Measurements from ENCODE around the gene ADORA1.

ADORA1 gene

DNA sequence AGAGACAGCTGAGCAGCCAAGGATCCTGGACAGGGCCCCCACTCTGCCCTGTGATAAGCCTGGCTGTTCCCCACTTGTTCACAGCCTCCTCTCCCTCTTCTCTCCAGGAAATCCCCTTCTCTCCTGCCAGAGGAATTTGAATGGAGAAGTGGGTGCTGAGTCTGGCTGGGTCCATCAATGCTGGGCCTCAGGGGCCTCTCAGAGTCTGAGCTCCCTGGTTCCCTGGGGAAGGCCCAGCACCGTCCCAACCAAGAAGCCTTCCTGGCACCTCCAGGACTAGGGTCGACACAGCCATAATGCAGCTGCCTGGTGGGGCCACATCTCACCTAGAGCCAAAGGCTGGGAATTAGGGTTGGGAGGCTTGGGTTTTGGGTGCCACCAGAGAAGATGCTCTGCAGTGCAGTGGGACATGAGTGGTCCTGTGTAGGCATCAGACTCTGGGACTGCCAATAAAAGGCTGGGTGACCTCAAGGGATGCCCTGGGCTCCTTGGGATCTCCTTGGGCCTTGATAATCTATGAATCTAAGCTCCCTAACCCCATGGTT lies 45.6 kb downstream of the ADORA1 start:
- TF ChIP-seq, protein P1, sequence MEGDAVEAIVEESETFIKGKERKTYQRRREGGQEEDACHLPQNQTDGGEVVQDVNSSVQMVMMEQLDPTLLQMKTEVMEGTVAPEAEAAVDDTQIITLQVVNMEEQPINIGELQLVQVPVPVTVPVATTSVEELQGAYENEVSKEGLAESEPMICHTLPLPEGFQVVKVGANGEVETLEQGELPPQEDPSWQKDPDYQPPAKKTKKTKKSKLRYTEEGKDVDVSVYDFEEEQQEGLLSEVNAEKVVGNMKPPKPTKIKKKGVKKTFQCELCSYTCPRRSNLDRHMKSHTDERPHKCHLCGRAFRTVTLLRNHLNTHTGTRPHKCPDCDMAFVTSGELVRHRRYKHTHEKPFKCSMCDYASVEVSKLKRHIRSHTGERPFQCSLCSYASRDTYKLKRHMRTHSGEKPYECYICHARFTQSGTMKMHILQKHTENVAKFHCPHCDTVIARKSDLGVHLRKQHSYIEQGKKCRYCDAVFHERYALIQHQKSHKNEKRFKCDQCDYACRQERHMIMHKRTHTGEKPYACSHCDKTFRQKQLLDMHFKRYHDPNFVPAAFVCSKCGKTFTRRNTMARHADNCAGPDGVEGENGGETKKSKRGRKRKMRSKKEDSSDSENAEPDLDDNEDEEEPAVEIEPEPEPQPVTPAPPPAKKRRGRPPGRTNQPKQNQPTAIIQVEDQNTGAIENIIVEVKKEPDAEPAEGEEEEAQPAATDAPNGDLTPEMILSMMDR (IDR thresholded peaks at IDR 0.05) = no peak

DNA sequence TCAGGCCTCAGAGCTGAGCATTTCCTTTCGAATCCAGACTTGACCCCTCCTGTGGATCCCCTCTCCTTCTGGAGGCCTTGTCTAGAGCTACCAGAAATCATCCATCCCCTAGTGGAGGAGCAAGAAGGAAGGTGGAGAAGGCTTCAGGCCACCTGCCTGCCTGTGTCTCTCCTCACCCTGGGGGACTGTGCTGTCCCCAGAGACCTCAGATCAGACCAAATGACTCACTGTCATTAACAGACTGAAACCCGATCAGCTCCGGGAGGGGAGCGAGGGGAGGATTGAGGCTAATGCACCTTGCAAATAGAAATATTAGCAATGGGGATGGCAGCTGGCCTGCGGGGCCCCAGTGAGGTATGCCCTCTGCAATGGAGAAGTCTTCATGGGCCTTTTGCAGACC lies 46.0 kb downstream of the ADORA1 start:
- TF ChIP-seq, protein P1 (IDR thresholded peaks at IDR 0.05) = no peak

DNA sequence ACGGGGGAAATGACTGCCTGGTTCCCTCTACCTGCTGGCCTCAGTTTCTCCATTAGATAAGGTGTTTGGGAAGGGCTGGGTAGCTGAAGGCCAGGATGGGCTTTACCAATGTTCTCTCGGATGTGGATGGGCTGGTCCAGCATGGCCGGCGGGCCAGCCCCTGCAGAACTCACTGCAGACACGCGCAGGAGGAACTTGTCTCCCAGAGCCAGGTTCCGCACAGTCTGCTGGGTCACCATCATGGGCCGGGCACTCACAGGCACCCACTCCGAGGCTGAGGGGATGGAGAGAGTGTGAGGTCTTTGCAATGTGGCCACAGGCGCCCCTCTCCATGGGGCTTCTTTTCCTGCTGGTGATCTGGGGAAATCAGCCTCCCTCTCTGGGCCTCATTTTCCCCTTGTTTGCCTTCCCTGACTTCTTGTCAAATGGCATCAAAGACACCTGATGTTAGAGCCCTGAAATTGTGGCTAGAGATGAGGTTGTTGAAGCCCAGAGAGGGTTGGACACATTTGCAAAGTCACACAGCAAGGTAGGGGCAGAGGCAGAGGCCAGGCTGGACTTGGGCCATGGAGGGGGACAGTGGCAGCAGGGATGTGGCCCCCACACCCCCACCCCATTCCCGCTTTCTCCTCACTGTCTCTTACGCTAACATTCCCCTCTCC lies 46.9 kb downstream of the ADORA1 start:
- TF ChIP-seq, protein P1 (IDR thresholded peaks at IDR 0.05) = no peak

DNA sequence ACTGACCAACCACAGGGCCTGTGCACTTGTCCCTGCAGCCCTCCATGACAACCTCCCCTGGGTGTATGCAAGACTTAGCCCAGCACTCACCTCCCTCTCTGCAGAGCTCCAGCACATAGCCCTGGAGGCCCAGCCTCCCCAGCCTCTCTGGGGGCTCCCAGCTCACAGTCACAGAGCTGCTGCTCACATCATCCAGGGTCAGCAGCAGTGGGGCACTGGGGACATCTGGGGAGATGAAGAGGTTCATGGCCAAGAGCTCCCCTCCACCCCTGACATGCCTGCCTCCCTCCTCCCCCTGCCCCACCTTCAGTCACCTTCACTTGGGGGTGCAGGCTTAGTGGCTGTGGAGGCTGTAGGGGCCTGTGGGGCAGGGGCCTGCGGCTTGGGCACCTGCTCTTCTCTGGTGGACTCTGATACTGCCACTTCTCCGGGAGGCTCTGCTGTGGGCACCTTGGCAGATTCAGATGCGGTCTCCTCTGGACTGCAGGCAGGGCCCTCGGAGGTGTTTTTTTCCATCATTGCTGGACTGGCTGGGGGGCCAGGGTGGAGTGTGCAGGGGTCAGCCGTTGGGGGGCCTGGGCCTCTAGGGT lies 47.8 kb downstream of the ADORA1 start, which contains the start of gene MYBPH:
TSS of gene MYBPH (minus strand) at position 590 of the 590 bp plus-strand sequence. CDS start at position 519, 71 bp downstream.
- TF ChIP-seq, protein P1 (IDR thresholded peaks at IDR 0.05) = no peak

DNA sequence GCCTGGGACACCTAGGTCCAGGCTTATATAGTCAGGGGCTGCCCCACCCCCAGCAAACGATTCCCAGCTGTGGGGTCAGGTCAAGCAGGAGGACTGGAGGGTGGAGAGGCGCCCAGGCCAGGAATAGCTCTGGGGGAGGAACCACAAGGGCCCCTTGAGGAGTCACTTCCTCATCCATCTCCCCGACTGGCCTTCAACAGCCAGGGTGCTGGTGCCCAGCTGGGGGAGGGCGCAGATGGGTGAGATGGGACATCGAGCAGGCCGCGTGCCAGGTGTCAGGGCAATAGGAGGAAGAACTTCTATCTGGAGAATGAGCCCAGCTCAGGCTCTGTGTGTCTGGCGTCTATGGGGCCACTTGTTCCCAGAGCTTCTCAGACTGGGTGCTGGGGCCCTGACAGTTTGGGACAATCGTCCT lies 48.3 kb downstream of the ADORA1 start:
- TF ChIP-seq, protein P1 (IDR thresholded peaks at IDR 0.05) = no peak

DNA sequence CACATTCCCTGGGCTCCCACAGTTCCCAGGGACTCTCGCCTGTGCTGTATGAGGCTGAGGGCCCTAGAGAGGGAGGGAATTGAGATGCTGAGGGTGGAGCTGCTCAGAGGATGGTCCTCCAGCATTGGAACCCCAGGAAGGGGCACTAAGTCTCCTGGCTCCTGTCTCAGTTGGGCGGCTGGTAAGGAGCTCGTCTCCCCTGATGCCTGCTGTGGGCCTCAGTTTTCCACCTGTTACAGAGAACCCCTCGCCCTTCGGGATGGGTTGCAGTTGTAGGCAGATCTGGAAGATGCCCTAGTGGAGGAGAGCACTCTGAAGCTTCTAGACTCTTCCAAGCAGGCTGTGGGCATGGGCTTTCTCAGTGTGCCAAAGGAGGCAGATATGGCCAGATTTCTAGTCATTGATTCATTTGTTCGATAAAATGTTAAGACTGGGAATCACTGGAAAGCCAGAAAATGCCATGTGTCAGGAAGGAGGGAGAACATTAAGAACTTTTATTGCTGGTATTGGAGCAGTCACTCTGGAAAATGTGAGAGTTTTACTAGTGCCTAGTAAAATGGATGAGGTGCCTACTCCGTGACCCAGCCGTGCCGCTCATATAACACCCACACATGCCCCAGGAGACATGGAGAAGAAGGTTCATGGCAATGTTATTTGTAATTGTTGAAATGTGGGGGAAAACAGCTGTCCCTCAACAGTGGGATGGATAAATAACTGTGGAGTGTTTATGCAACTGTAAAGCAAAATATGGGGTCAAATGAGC lies 48.9 kb downstream of the ADORA1 start:
- TF ChIP-seq, protein P1 (IDR thresholded peaks at IDR 0.05) = no peak

DNA sequence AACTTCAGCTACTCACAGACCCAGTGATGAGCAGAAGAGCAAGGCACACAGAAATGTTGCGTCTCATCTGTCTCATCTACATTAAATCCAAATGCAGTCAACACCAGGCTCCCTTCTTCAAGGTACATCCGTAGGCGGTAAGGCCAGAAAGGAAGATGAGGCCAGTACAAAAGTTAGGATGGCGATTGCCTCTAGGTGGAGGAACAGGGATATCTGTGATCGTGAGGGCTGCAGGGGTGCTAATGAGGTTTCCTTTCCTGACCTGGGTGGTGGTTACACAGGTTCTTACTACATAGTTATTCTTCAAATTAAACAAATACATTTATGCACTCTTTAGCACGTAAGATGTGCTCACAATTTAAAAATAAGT lies 49.5 kb downstream of the ADORA1 start:
- TF ChIP-seq, protein P1 (IDR thresholded peaks at IDR 0.05) = no peak
